ACC112 (cell line): ENCODE results near the gene RFTN2.
"Not testable (repeated sequence)": the region's sequence is repeated elsewhere in the genome, so short reads cannot be mapped to it uniquely, and the experiment has no call there.

Experiments used
- H2AFZ ChIP-seq: fragments of 200-600 bp; sonication (generic); one replicate; pipeline ENCODE4 v1.6.0; 2017; ENCODE audit warnings: antibody characterized with exemption, low read length; ENCODE audit not compliant: unreplicated experiment
- H3K27ac ChIP-seq: fragments of 200-600 bp; sonication (generic); 2 replicates; pipeline ENCODE4 v1.5.1; 2014; ENCODE audit warnings: low read depth, mild to moderate bottlenecking, antibody characterized with exemption, low read length, moderate library complexity
- H3K27me3 ChIP-seq: fragments of 200-600 bp; sonication (generic); 2 replicates; pipeline ENCODE4 v1.6.1; 2014; ENCODE audit warnings: mild to moderate bottlenecking, antibody characterized with exemption, low read length, moderate library complexity, mixed read lengths; ENCODE audit not compliant: insufficient read depth
- H3K36me3 ChIP-seq: fragments of 200-600 bp; sonication (generic); 2 replicates; pipeline ENCODE4 v1.6.1; 2016; ENCODE audit warnings: mild to moderate bottlenecking, antibody characterized with exemption, low read length, moderate library complexity, mixed read lengths; ENCODE audit not compliant: insufficient read depth
- H3K4me1 ChIP-seq: fragments of 200-600 bp; sonication (generic); one replicate; pipeline ENCODE4 v1.6.1; 2016; ENCODE audit warnings: low read length, mixed read lengths; ENCODE audit not compliant: insufficient read depth, unreplicated experiment, control insufficient read depth
- H3K4me3 ChIP-seq: fragments of 200-600 bp; sonication (generic); 2 replicates; pipeline ENCODE4 v1.5.1; 2014; ENCODE audit warnings: mild to moderate bottlenecking, low read depth, low read length
- H3K79me2 ChIP-seq: fragments of 200-600 bp; sonication (generic); one replicate; pipeline ENCODE4 v1.6.0; 2016; ENCODE audit warnings: low read length; ENCODE audit not compliant: control insufficient read depth, unreplicated experiment, insufficient read depth

RFTN2 gene

DNA sequence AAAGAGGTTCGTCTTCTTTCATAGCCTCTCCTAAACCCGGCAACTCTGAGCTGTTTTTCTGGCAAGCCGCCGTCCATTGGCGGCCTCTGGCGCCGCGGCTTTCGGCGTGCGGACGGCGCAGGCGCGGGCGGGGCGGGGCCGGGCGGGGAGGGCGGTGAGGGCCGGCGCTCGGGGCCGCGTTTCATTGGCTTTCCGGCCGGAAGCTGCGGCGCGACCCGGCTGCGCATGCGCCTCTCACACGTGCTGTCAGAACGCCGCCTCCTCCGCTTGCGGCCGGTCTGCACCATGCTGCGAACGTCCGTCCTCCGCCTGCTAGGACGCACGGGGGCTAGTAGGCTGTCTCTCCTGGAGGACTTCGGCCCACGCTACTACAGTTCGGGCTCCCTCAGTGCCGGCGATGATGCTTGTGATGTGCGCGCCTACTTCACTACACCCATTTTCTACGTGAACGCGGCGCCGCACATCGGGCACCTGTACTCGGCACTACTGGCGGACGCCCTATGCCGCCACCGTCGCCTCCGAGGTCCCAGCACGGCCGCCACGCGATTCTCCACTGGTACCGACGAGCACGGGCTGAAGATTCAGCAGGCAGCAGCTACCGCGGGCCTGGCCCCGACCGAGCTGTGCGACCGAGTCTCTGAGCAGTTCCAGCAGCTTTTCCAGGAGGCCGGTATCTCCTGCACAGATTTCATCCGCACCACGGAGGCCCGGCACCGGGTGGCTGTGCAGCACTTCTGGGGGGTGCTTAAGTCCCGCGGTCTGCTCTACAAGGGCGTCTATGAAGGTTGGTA is 29.9 kb upstream of the RFTN2 start, which contains the start of gene MARS2:
Gene MARS2, plus strand, starts transcription at position 249 of the 791 bp plus-strand sequence. Its CDS starts 37 bp downstream, at position 286.
- Histone ChIP-seq H3K4me3 (peak within 1 kb of the TSS; percentile 83), H2AFZ (peak within 1 kb of the TSS; percentile 78), H3K4me1 (peaks cover 7% of the 10 kb centered on the region), H3K27me3 (no peaks in the 10 kb centered on the region), H3K79me2 (peaks cover 42% of the 10 kb centered on the region), H3K27ac (no peak within 1 kb of the TSS), H3K36me3 (no peaks in the 10 kb centered on the region)

DNA sequence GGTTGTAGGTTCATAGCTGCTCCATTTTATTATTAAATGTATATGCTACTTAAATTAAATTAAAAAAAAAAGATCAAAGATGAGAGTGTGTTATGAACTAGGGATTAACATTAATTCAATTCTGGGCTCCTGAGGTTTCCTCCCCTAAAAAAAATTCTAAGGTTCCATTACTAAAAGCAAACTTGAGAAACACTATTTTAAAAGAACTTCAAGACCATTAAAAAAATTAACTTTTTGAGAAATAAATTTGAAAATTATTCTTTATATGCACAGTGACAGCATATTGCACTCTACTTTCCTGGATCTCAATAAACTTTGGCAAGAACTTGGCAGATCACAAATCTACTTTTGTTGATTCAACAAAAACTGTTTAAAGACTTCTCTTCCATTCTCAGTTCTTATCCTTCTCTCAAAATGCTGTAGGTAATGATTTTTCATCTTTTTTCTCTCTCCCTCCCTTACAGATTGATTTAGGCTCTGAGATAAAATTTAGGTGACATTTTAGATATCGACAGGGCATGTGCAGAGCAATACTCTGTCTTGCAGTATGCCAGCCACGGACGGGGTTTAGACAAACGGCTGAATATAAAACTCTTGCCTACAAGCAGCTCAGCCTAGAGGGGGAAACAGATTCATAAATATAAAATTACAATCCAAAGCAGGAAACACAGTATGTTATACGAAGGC is 29.2 kb upstream of the RFTN2 start:
- peak overlapping the region; percentile 35 for H2AFZ ChIP-seq
- H3K27ac ChIP-seq = no peak overlapping the region
- peaks cover 35% of the 10 kb centered on the region for H3K79me2 ChIP-seq
- peaks cover 7% of the 10 kb centered on the region for H3K4me1 ChIP-seq
- no peaks in the 10 kb centered on the region for H3K36me3 ChIP-seq
- peak overlapping the region; percentile 79 for H3K4me3 ChIP-seq
- H3K27me3 ChIP-seq = no peaks in the 10 kb centered on the region

DNA sequence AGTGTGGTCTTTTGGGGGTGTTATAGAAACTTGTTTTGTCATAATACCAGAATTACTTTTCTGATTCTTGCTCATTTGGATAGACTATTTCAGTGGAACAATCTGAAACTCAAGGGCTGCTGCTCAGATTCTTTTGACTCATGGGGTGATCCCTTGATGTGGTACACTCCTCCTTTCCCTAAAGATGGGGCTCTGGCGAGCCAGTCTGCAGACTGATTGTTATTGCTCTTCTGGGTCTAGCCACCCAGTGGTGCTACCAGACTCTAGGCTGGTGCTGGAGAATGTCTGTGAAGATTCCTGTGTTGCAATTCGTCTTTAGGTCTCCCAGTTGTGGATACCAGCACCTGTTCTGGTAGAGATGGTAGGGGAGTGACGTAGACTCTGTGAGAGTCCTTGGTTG is 25.6 kb upstream of the RFTN2 start:
- Histone ChIP-seq H3K4me1 (no peaks in the 10 kb centered on the region), H3K4me3 (no peak overlapping the region), H3K27me3 (no peaks in the 10 kb centered on the region), H3K36me3 (no peaks in the 10 kb centered on the region), H2AFZ (no peak overlapping the region), H3K27ac (no peak overlapping the region), H3K79me2 (peaks cover 5% of the 10 kb centered on the region)

DNA sequence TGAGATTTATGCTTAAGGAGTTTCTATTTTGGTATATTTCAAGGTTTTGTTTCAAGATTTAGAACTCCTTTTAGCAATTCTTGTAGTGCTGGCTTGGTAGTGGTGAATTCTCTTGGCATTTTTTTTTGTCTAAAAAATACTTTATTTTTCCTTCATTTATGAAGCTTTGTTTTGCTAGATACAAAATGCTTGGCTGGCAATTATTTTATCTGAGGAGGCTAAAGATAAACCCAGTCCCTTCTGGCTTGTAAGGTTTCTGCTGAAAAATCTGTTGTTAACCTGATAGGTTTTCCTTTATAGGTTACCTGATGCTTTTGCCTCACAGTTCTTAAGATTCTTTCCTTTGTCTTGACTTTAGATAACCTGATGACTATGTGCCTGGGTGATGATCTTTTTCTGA is 24.3 kb upstream of the RFTN2 start:
- not testable (repeated sequence) for H2AFZ ChIP-seq, H3K27ac ChIP-seq, H3K4me1 ChIP-seq, H3K27me3 ChIP-seq, H3K79me2 ChIP-seq, H3K4me3 ChIP-seq, H3K36me3 ChIP-seq

DNA sequence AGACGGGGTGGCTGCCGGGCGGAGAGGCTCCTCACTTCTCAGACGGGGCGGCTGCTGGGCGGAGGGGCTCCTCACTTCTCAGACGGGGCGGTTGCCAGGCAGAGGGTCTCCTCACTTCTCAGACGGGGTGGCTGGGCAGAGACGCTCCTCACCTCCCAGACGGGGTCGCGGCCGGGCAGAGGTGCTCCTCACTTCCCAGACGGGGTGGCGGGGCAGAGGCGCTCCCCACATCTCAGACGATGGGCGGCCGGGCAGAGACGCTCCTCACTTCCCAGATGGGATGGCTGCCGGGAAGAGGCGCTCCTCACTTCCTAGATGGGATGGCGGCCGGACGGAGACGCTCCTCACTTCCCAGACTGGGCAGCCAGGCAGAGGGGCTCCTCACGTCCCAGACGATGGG is 21.2 kb upstream of the RFTN2 start:
- not testable (repeated sequence) for H3K27ac ChIP-seq, H3K4me3 ChIP-seq, H3K27me3 ChIP-seq, H2AFZ ChIP-seq, H3K79me2 ChIP-seq, H3K4me1 ChIP-seq, H3K36me3 ChIP-seq

DNA sequence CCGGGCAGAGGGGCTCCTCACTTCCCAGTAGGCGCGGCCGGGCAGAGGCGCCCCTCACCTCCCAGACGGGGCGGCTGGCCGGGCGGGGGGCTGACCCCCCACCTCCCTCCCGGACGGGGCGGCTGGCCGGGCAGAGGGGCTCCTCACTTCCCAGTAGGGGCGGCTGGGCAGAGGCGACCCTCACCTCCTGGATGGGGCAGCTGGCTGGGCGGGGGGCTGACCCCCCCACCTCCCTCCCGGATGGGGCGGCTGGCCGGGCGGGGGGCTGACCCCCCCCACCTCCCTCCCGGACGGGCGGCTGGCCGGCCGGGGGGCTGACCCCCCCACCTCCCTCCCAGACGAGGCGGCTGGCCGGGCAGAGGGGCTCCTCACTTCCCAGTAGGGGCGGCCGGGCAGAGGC is 20.6 kb upstream of the RFTN2 start:
- not testable (repeated sequence) for H3K79me2 ChIP-seq, H3K27me3 ChIP-seq, H3K27ac ChIP-seq, H3K4me1 ChIP-seq, H2AFZ ChIP-seq, H3K4me3 ChIP-seq, H3K36me3 ChIP-seq

DNA sequence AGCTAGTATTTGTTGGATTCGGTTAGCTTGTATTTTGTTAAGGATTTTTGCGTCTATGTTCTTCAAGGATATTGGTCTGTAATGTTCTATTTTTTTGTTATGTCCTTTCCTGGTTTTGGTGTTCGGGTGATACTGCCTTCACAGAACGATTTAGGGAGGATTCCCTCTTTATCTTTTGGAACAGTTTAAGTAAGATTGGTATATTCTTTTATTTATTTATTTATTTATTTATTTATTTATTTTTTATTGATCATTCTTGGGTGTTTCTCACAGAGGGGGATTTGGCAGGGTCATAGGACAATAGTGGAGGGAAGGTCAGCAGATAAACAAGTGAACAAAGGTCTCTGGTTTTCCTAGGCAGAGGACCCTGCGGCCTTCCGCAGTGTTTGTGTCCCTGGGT is 19.8 kb upstream of the RFTN2 start:
- not testable (repeated sequence) for H3K27ac ChIP-seq, H3K4me1 ChIP-seq, H3K27me3 ChIP-seq, H3K36me3 ChIP-seq, H3K79me2 ChIP-seq, H3K4me3 ChIP-seq, H2AFZ ChIP-seq

DNA sequence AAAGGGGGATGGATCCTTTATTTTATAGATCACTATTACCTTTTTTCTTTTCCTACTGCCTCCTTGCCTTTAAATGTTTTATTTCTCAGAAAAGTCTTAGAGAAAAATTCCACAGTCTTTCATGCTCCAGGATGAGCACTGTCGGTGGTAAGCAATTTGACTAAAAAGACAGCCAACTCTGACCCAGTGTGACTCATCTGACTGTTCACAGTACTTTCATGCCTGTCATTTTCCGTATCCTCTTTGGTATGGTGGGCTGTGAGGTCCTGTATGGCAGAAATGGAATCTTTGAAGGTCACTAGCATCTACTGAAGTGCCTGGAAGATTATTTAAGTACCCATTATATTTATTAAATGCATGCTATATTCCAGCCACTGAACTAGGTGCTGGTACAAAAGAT is 2.1 kb upstream of the RFTN2 start:
- H3K79me2 ChIP-seq = no peaks in the 10 kb centered on the region
- H3K27me3 ChIP-seq = no peaks in the 10 kb centered on the region
- peaks cover 26% of the 10 kb centered on the region for H3K4me1 ChIP-seq
- H2AFZ ChIP-seq = no peak overlapping the region
- H3K4me3 ChIP-seq = no peak overlapping the region
- H3K27ac ChIP-seq = no peak overlapping the region
- no peaks in the 10 kb centered on the region for H3K36me3 ChIP-seq

DNA sequence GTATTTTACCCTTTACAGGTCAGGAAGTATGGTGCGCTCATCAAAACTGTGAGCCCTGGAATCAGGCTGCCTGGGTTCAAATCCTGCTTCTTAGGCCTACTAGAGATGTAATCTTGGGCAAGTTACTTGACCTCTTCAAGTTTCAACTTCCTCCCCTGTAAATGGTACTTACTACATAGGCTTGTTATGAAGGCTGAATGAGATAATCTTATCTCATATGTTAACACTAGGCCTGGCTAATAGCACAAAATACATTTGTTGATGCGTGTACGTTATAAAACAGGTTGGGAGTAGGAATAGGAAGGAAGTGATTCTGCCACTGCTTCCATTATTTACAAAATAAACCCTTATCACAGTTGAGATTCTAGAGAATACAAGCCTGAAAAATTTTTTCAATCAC is 1.7 kb upstream of the RFTN2 start:
- H3K27ac ChIP-seq = no peak overlapping the region
- peaks cover 26% of the 10 kb centered on the region for H3K4me1 ChIP-seq
- H2AFZ ChIP-seq = no peak overlapping the region
- no peaks in the 10 kb centered on the region for H3K36me3 ChIP-seq
- H3K27me3 ChIP-seq = no peaks in the 10 kb centered on the region
- H3K4me3 ChIP-seq = no peak overlapping the region
- no peaks in the 10 kb centered on the region for H3K79me2 ChIP-seq

DNA sequence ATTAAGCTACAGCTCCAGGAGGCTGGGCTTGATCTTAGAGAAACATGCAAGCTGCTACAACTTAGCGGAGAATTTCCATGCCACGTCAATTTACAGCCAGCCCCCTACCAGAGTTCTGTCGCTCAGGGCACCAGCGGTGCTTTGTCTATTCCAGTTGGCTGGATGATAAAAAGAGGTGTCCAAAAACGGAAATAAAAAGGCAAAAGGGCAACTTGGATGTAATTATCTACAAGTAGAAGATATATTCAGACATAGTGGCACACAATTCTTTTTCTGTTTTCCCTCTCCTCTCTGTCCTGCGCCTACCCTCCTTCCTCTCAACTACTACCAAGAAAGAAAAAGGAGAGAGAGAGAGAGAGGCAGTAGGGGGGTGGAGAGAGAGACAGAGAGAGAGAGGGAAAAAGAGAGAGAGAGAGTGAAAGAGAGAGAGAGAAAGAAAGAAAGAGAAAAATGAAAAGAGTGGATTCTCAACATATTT is 363 bp upstream of the RFTN2 start:
- H3K36me3 ChIP-seq = no peaks in the 10 kb centered on the region
- peaks cover 26% of the 10 kb centered on the region for H3K4me1 ChIP-seq
- H3K4me3 ChIP-seq = peak overlapping the region; percentile 78
- peak overlapping the region; percentile 40 for H2AFZ ChIP-seq
- no peaks in the 10 kb centered on the region for H3K27me3 ChIP-seq
- H3K27ac ChIP-seq = peak overlapping the region; percentile 38
- no peaks in the 10 kb centered on the region for H3K79me2 ChIP-seq

DNA sequence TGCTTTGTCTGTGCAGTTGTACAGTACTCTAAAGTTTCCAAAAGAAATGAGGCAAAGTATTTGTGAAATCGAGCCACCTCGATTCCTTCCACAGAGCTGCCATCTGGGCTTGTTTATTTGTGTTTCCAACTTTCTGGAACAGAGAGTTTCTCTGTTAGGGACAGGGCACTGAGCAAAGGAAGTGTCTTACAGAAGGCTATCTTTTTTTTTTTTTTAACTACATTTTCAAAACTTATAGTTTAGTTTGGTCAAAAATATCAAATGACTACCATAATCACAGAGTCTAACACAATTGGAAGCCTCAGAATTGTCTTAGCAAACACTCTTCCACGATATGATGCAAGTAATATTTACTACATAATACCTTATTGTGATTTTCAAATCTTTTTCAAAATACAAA is 796 bp downstream of the RFTN2 start:
- H3K4me3 ChIP-seq = peak overlapping the region; percentile 78
- H3K27me3 ChIP-seq = no peaks in the 10 kb centered on the region
- peak overlapping the region; percentile 38; the same call in 1 of the 2 replicates for H3K27ac ChIP-seq
- no peaks in the 10 kb centered on the region for H3K36me3 ChIP-seq
- H3K79me2 ChIP-seq = no peaks in the 10 kb centered on the region
- peak overlapping the region; percentile 66 for H2AFZ ChIP-seq
- H3K4me1 ChIP-seq = peaks cover 26% of the 10 kb centered on the region
